Activated CD4-positive, alpha-beta T cell treated with anti-CD3 and anti-CD28 coated beads, Interleukin-2, amount 50 U/mL, for 16 hours (primary cell): ENCODE results near the gene SLC1A2.
"Not testable (repeated sequence)": the region's sequence is repeated elsewhere in the genome, so short reads cannot be mapped to it uniquely, and the experiment has no call there.

ENCODE experiments used
- DNase-seq: peaks from one replicate; pipeline ENCODE4 v3.0.0-alpha.2; 2020

SLC1A2 gene

GRCh38 chr11:35238882-35239281 lies 180.5 kb downstream of the SLC1A2 start:
- DNase-seq, result no peak

GRCh38 chr11:35237860-35238715 lies 181.3 kb downstream of the SLC1A2 start:
- DNase-seq, result peak; percentile 72

- no peak for DNase-seq
These were observed 182.0 kb downstream of the SLC1A2 start for GRCh38 chr11:35237351-35237750.

- no peak for DNase-seq
These were observed 182.7 kb downstream of the SLC1A2 start for GRCh38 chr11:35236667-35237003.

- peak; percentile 67 for DNase-seq
These were observed 183.3 kb downstream of the SLC1A2 start for GRCh38 chr11:35235936-35236666.

GRCh38 chr11:35235498-35235897 lies 183.9 kb downstream of the SLC1A2 start:
- DNase-seq, result no peak

GRCh38 chr11:35235157-35235468 lies 184.2 kb downstream of the SLC1A2 start:
- DNase-seq, result no peak

GRCh38 chr11:35234460-35235156 lies 184.8 kb downstream of the SLC1A2 start:
- no peak for DNase-seq

GRCh38 chr11:35233518-35233917 lies 185.8 kb downstream of the SLC1A2 start:
- no peak for DNase-seq

GRCh38 chr11:35232891-35233330 lies 186.4 kb downstream of the SLC1A2 start:
- DNase-seq, result no peak

GRCh38 chr11:35231076-35231860 lies 188.1 kb downstream of the SLC1A2 start:
- no peak for DNase-seq

GRCh38 chr11:35230388-35230787 lies 189.0 kb downstream of the SLC1A2 start:
- no peak for DNase-seq

- no peak for DNase-seq
These were observed 191.0 kb downstream of the SLC1A2 start for GRCh38 chr11:35228328-35228725.

GRCh38 chr11:35227576-35228327 lies 191.6 kb downstream of the SLC1A2 start:
- DNase-seq, result no peak

- DNase-seq, result not testable (repeated sequence)
These were observed 192.6 kb downstream of the SLC1A2 start for GRCh38 chr11:35226756-35227155.

- no peak for DNase-seq
These were observed 193.3 kb downstream of the SLC1A2 start for GRCh38 chr11:35225946-35226520.

- no peak for DNase-seq
These were observed 195.4 kb downstream of the SLC1A2 start for GRCh38 chr11:35223991-35224390.

- no peak for DNase-seq
These were observed 196.0 kb downstream of the SLC1A2 start for GRCh38 chr11:35223371-35223796.

- DNase-seq, result no peak
These were observed 200.4 kb downstream of the SLC1A2 start for GRCh38 chr11:35218956-35219355.

GRCh38 chr11:35216962-35217678 lies 202.2 kb downstream of the SLC1A2 start:
- DNase-seq, result no peak

- no peak for DNase-seq
These were observed 203.4 kb downstream of the SLC1A2 start for GRCh38 chr11:35215945-35216344.
